HepG2 (cell line): ENCODE results near the gene OARD1. TPM values are rescaled to one million over a fixed set of nuclear protein-coding genes. Genes with fewer than 3 reads are reported as not detected.

Source experiments
- ATF4 ChIP-seq, 2 experiments: fragments of 450-650 bp in 1 of 2; sonication (generic) in 1 of 2; formaldehyde crosslinking; IDR thresholded peaks; 2 replicates each; pipeline versions ENCODE4 v1.5.0 to v1.8.0; 2020 to 2022; ENCODE audit warnings: mild to moderate bottlenecking in 1 of 2, missing genetic modification reagents in 1 of 2
- CC2D1A ChIP-seq: sonication (generic); formaldehyde crosslinking; IDR thresholded peaks from 2 replicates; pipeline ENCODE4 v1.8.1; 2023; ENCODE audit warnings: mild to moderate bottlenecking, missing genetic modification reagents
- DBP ChIP-seq: sonication (generic); formaldehyde crosslinking; IDR thresholded peaks from 2 replicates; pipeline ENCODE4 v1.4.0; 2020; ENCODE audit warnings: missing genetic modification reagents; ENCODE audit errors: not compliant biosample characterization
- EP300 ChIP-seq, 3 experiments: sonication (generic) in 1 of 3; formaldehyde crosslinking in 1 of 3; IDR thresholded peaks; 2 replicates each; pipeline versions ENCODE4 v1.5.1 to v1.6.1; 2011 to 2020; ENCODE audit warnings: low read depth in 2 of 3, low read length in 2 of 3, borderline replicate concordance in 1 of 3, improper control_type of control experiment in 1 of 3, mild to moderate bottlenecking in 1 of 3, missing genetic modification reagents in 1 of 3, moderate library complexity in 1 of 3
- MAFF ChIP-seq: IDR thresholded peaks from 2 replicates; pipeline ENCODE4 v1.6.1; 2011; ENCODE audit warnings: low read depth, low read length, improper control_type of control experiment
- PAX8 ChIP-seq: sonication (generic); formaldehyde crosslinking; IDR thresholded peaks from 2 replicates; pipeline ENCODE4 v1.8.0; 2022; ENCODE audit warnings: mild to moderate bottlenecking, missing genetic modification reagents, borderline replicate concordance
- RERE ChIP-seq: IDR thresholded peaks from 2 replicates; pipeline ENCODE4 v1.6.1; 2016; ENCODE audit warnings: low read depth, missing genetic modification reagents, missing compliant biosample characterization
- SIX1 ChIP-seq: sonication (generic); formaldehyde crosslinking; IDR thresholded peaks from 2 replicates; pipeline ENCODE4 v1.4.0; 2020; ENCODE audit warnings: missing genetic modification reagents, borderline replicate concordance
- TBP ChIP-seq: sonication (generic); formaldehyde crosslinking; IDR thresholded peaks from 2 replicates; pipeline ENCODE4 v1.5.0; 2020; ENCODE audit warnings: missing genetic modification reagents
- ZNF17 ChIP-seq: sonication (generic); formaldehyde crosslinking; IDR thresholded peaks from 2 replicates; pipeline ENCODE4 v1.5.0; 2020; ENCODE audit warnings: mild to moderate bottlenecking, missing genetic modification reagents
- ZNF318 ChIP-seq: sonication (generic); formaldehyde crosslinking; IDR thresholded peaks from 2 replicates; pipeline ENCODE4 v1.4.0; 2020; ENCODE audit warnings: mild to moderate bottlenecking, missing genetic modification reagents
- ZNF607 ChIP-seq: sonication (generic); formaldehyde crosslinking; IDR thresholded peaks from 2 replicates; pipeline ENCODE4 v1.5.1; 2020; ENCODE audit warnings: missing genetic modification reagents, mild to moderate bottlenecking, borderline replicate concordance
- ZNF768 ChIP-seq: sonication (generic); formaldehyde crosslinking; IDR thresholded peaks from 2 replicates; pipeline ENCODE4 v1.4.0; 2020; ENCODE audit warnings: missing genetic modification reagents
- polyA plus RNA-seq, 8 experiments: library from polyadenylated mRNA; depleted of rRNA in 3 of 8; stranded (reverse) in 7 of 8; unstranded in 1 of 8; fragments of >200 nt; fragmentation: Illumina TruSeq in 4 of 8; extraction: Trizol in 4 of 8; gene quantifications; 2 replicates each; pipeline versions ENCODE4 v1.2.1 to v1.2.3, GENCODE V29; 2011 to 2016; ENCODE audit warnings: low read depth in 4 of 8, missing spikeins in 1 of 8, mixed read lengths in 1 of 8; ENCODE audit not compliant: insufficient read depth in 1 of 8
- total RNA-seq, 5 experiments: library from RNA; depleted of rRNA; stranded (reverse); fragments of >200 nt; fragmentation: Illumina TruSeq; extraction: Trizol; gene quantifications; 2 replicates each; pipeline ENCODE4 v1.2.3, GENCODE V29; 2016; ENCODE audit warnings: low read depth in 1 of 5

The OARD1 gene
- total and polyA plus RNA-seq, 2 of the 13 experiments (the other 11 are each of a cell fraction or from before 2014, with no cell fraction given), result 18.4 to 49.0 TPM

GRCh38 chr6:41065550-41066026 is 6.6 kb downstream of the OARD1 start (continued):
- TF ChIP-seq ZNF318 (no peak), DBP (CRISPR knock-in tag) (no peak), CC2D1A (CRISPR knock-in tag) (no peak), ZNF607 (CRISPR knock-in tag) (no peak), SIX1 (peak; percentile 85), MAFF (no peak), PAX8 (CRISPR knock-in tag) (no peak), RERE (CRISPR knock-in tag) (peak; percentile 68; the same call in 1 of the 2 replicates), ZNF17 (CRISPR knock-in tag) (no peak), ATF4 (CRISPR knock-in tag; IDR thresholded peaks at IDR 0.05) (no peak; a peak in 1 of 4 replicates), TBP (no peak), ZNF768 (CRISPR knock-in tag) (no peak), EP300 (IDR thresholded peaks at IDR 0.05; ENCODE audit: low read depth in 2 of 2, low read length in 2 of 2) (peak in 1 of 2 experiments; percentile 92; a peak in 3 of 4 replicates), EP300 (CRISPR knock-in tag; IDR thresholded peaks at IDR 0.05; ENCODE audit: borderline replicate concordance) (peak; percentile 75; the same call in 1 of the 2 replicates)
